GM21360 (cell line): ENCODE results near the gene GPD1L.

Experiments
- ATAC-seq: cut with Tn5 transposase; IDR thresholded peaks from one replicate; pipeline ENCODE4 v1.9.1; 2021; ENCODE audit warnings: mild to moderate bottlenecking, moderate library complexity; ENCODE audit not compliant: unreplicated experiment

Gene GPD1L

DNA sequence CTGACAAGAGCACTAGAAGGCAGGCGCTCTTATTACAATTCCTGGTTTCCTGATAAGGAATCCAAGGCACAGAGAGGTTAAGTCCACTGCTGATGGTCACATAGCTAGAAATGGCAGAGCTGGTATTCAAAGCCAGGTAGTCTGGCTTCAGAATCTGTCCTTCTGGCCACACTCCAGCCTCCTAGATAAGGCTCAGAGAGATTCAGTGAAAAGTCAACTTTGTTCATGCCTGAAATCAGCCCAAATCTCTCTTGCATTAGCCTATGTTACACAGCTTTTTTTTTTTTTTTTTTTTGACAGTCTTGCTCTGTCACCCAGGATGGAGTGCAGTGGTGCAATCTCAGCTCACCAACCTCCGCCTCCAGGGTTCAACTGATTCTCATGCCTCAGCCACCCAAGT is 110.9 kb downstream of the GPD1L start:
- ATAC-seq, result no peak
